SK-N-SH (cell line): Measurements from ENCODE around the gene SEMA3C. TPM values are rescaled to one million over a fixed set of nuclear protein-coding genes. Genes with fewer than 3 reads are reported as not detected.

Experiments
- CTCF ChIA-PET: fragments of 300-600, 350-600 bp; formaldehyde crosslinking; extraction: SDS; loops from one replicate; lab custom pipeline; 2021; lab: Yijun Ruan, JAX
- POLR2A ChIA-PET: fragments of 350-600 bp; sonication (Branson Sonifier 250); formaldehyde crosslinking; extraction: SDS; loops from one replicate; lab custom pipeline; 2020; ENCODE audit warnings: antibody characterized with exemption, inconsistent platforms; lab: Yijun Ruan, JAX
- DNase-seq: peaks from one replicate; pipeline ENCODE4 v3.0.0; 2012
- H2AFZ ChIP-seq: fragments of 200-600 bp; sonication (generic); 2 replicates; pipeline ENCODE4 v1.8.1; 2016; ENCODE audit warnings: antibody characterized with exemption, mild to moderate bottlenecking, low read depth
- H3F3A ChIP-seq: fragments of 200-600 bp; sonication (generic); replicated peaks from 2 replicates; pipeline ENCODE3; 2016; ENCODE audit warnings: antibody characterized with exemption, mild to moderate bottlenecking; ENCODE audit not compliant: insufficient read depth
- H3K27ac ChIP-seq, 2 experiments: fragments of 200-500 bp in 1 of 2; fragments of 200-600 bp in 1 of 2; sonication (Bioruptor generic) in 1 of 2; sonication (generic), shearing (Covaris generic) in 1 of 2; 2 replicates each; pipeline versions ENCODE4 v1.5.1 to v1.6.1; 2014 to 2016; ENCODE audit warnings: low read depth in 2 of 2, inconsistent platforms in 1 of 2, low read length in 1 of 2, mild to moderate bottlenecking in 1 of 2, mixed read lengths in 1 of 2
- H3K27me3 ChIP-seq: fragments of 200-600 bp; sonication (generic), shearing (Covaris generic); 2 replicates; pipeline ENCODE4 v1.6.1; 2016; ENCODE audit warnings: mixed run types; ENCODE audit not compliant: insufficient read depth
- H3K36me3 ChIP-seq, 2 experiments: fragments of 200-500 bp in 1 of 2; fragments of 200-600 bp in 1 of 2; sonication (Bioruptor generic) in 1 of 2; sonication (generic) in 1 of 2; replicated peaks in 1 of 2; 2 replicates each; pipeline versions ENCODE3 to v1.5.1; 2014 to 2016; ENCODE audit warnings: low read length in 1 of 2, mild to moderate bottlenecking in 1 of 2; ENCODE audit not compliant: insufficient read depth in 2 of 2, control insufficient read depth in 1 of 2
- H3K4me1 ChIP-seq, 2 experiments: fragments of 200-500 bp in 1 of 2; fragments of 200-600 bp in 1 of 2; sonication (Bioruptor generic) in 1 of 2; sonication (generic), shearing (Covaris generic) in 1 of 2; 2 replicates each; pipeline versions ENCODE4 v1.5.1 to v1.6.1; 2014 to 2016; ENCODE audit warnings: low read depth in 1 of 2, low read length in 1 of 2, mixed run types in 1 of 2; ENCODE audit not compliant: insufficient read depth in 2 of 2, control insufficient read depth in 1 of 2
- H3K4me2 ChIP-seq: fragments of 200-600 bp; sonication (generic), shearing (Covaris generic); 2 replicates; pipeline ENCODE4 v1.6.1; 2017; ENCODE audit warnings: mixed run types
- H3K4me3 ChIP-seq, 2 experiments: fragments of 200-500 bp in 1 of 2; fragments of 200-600 bp in 1 of 2; sonication (Bioruptor generic) in 1 of 2; sonication (generic), shearing (Covaris generic) in 1 of 2; 2 replicates each; pipeline versions ENCODE4 v1.5.1 to v1.8.1; 2014 to 2016; ENCODE audit warnings: low read depth in 2 of 2, inconsistent platforms in 1 of 2, low read length in 1 of 2, mild to moderate bottlenecking in 1 of 2, mixed read lengths in 1 of 2, moderate library complexity in 1 of 2
- H3K79me2 ChIP-seq: fragments of 200-600 bp; sonication (generic); 2 replicates; pipeline ENCODE4 v1.8.1; 2017; ENCODE audit warnings: mild to moderate bottlenecking; ENCODE audit not compliant: insufficient read depth
- H3K9ac ChIP-seq: fragments of 200-600 bp; sonication (generic); 2 replicates; pipeline ENCODE4 v1.6.1; 2017; ENCODE audit warnings: mixed run types
- H3K9me2 ChIP-seq: fragments of 200-600 bp; sonication (generic); 2 replicates; pipeline ENCODE4 v1.6.1; 2017; ENCODE audit warnings: mixed run types
- H3K9me3 ChIP-seq: fragments of 200-600 bp; sonication (generic); 2 replicates; pipeline ENCODE4 v1.6.1; 2017; ENCODE audit warnings: mixed run types, mild to moderate bottlenecking, moderate library complexity
- H4K20me1 ChIP-seq: fragments of 200-600 bp; sonication (generic); 2 replicates; pipeline ENCODE4 v1.6.1; 2017; ENCODE audit warnings: mild to moderate bottlenecking, mixed run types; ENCODE audit not compliant: insufficient read depth
- CHD2 ChIP-seq: fragments of 150-350 bp; IDR thresholded peaks from 2 replicates; pipeline ENCODE4 v1.6.1; 2018; ENCODE audit warnings: low read length; ENCODE audit not compliant: partially characterized antibody
- CTCF ChIP-seq: fragments of 200-600 bp; sonication (generic); IDR thresholded peaks from 2 replicates; pipeline ENCODE4 v1.6.1; 2017; ENCODE audit warnings: antibody characterized with exemption, mild to moderate bottlenecking, moderate library complexity
- ELF1 ChIP-seq: IDR thresholded peaks from 2 replicates; pipeline ENCODE4 v1.4.0; 2012
- EZH2phosphoT487 ChIP-seq: fragments of 200-600 bp; sonication (generic); IDR thresholded peaks from 2 replicates; pipeline ENCODE4 v1.6.1; 2017; ENCODE audit warnings: low read depth, mixed run types, mild to moderate bottlenecking, antibody characterized with exemption, moderate library complexity, borderline replicate concordance
- FOXM1 ChIP-seq: IDR thresholded peaks from 2 replicates; pipeline ENCODE4 v1.4.0; 2012; ENCODE audit warnings: low read depth, mild to moderate bottlenecking
- GATA2 ChIP-seq: sonication (generic); formaldehyde crosslinking; IDR thresholded peaks from 2 replicates; pipeline ENCODE4 v1.5.0; 2020; ENCODE audit warnings: mild to moderate bottlenecking, missing genetic modification reagents
- IRF3 ChIP-seq: fragments of 150-350 bp; IDR thresholded peaks from 2 replicates; pipeline ENCODE4 v1.6.1; 2016; ENCODE audit warnings: mild to moderate bottlenecking, low read depth, low read length
- MAX ChIP-seq: IDR thresholded peaks from 2 replicates; pipeline ENCODE4 v1.4.0; 2012; ENCODE audit warnings: low read depth
- MEF2A ChIP-seq: IDR thresholded peaks from 2 replicates; pipeline ENCODE4 v1.4.0; 2012; ENCODE audit warnings: low read depth, borderline replicate concordance
- PBX3 ChIP-seq: IDR thresholded peaks from 2 replicates; pipeline ENCODE4; 2012
- RAD21 ChIP-seq: IDR thresholded peaks from 2 replicates; pipeline ENCODE4 v1.6.1; 2012; ENCODE audit warnings: mild to moderate bottlenecking, low read length
- RFX5 ChIP-seq: IDR thresholded peaks from 2 replicates; pipeline ENCODE4 v1.6.1; 2012; ENCODE audit warnings: mild to moderate bottlenecking, improper control_type of control experiment, low read length
- SIN3A ChIP-seq: IDR thresholded peaks from 2 replicates; pipeline ENCODE4 v1.6.1; 2012; ENCODE audit warnings: low read depth, mild to moderate bottlenecking, low read length, moderate library complexity, borderline replicate concordance
- SMC3 ChIP-seq: IDR thresholded peaks from 2 replicates; pipeline ENCODE4 v1.6.1; 2012; ENCODE audit warnings: low read depth, low read length, improper control_type of control experiment
- TEAD4 ChIP-seq: IDR thresholded peaks from 2 replicates; pipeline ENCODE4 v1.4.0; 2012; ENCODE audit warnings: mild to moderate bottlenecking, borderline replicate concordance; ENCODE audit not compliant: insufficient read depth
- WGBS: methylation state at CpG from one replicate; pipeline ENCODE4 v1.1.6; 2017; ENCODE audit warnings: low lambda C conversion rate; 5-methylcytosine and 5-hydroxymethylcytosine counted together
- polyA plus RNA-seq, 3 experiments: library from polyadenylated mRNA; depleted of rRNA; stranded (reverse); fragments of >200 nt; gene quantifications; 2 replicates each; pipeline ENCODE4 v1.2.3, GENCODE V29; 2012

The SEMA3C gene
- polyA plus RNA-seq, 1 of the 3 experiments (the other 2 are of a cell fraction) = 51.1 TPM

GRCh38 chr7:80871228-80871627, 47.6 kb downstream of the SEMA3C start:
- H3K27ac ChIP-seq = no peak overlapping the region
- no peak overlapping the region for H3K9ac ChIP-seq
- WGBS = 74% methylated on average over 2 of the region's 2 CpGs
- ChIA-PET POLR2A (no interaction called here), CTCF (interaction anchor here (0.6 kb wide), 1 partner anchor 597 kb away, joined by 3 read pairs; no protein-coding TSS in a partner anchor)
- H4K20me1 ChIP-seq = no peaks in the 10 kb centered on the region
- no peaks in the 10 kb centered on the region for H3K79me2 ChIP-seq
- no peak overlapping the region for H3K4me2 ChIP-seq
- peaks cover 2 to 3% of the 10 kb centered on the region in 2 experiments for H3K36me3 ChIP-seq
- no peak overlapping the region for H2AFZ ChIP-seq
- TF ChIP-seq GATA2 (CRISPR knock-in tag) = no peak
- no peaks in the 10 kb centered on the region for H3K9me2 ChIP-seq
- H3K4me1 ChIP-seq = peaks cover 2 to 4% of the 10 kb centered on the region in 2 experiments; a peak in 3 of 4 replicates
- no peaks in the 10 kb centered on the region for H3K9me3 ChIP-seq
- no peaks in the 10 kb centered on the region for H3K27me3 ChIP-seq
- H3K4me3 ChIP-seq = no peak overlapping the region
- H3F3A ChIP-seq = peaks cover 6% of the 10 kb centered on the region
- DNase-seq = no peak

- Histone ChIP-seq H3K4me1 (peaks cover 2 to 4% of the 10 kb centered on the region in 2 experiments; a peak in 3 of 4 replicates), H2AFZ (no peak overlapping the region), H3F3A (peaks cover 4% of the 10 kb centered on the region), H3K9ac (no peak overlapping the region), H3K79me2 (no peaks in the 10 kb centered on the region), H3K36me3 (peaks cover 2 to 3% of the 10 kb centered on the region in 2 experiments), H3K9me3 (no peaks in the 10 kb centered on the region), H3K4me2 (no peak overlapping the region), H3K4me3 (no peak overlapping the region), H3K27ac (no peak overlapping the region)
- ChIA-PET CTCF (interaction anchor here (0.6 kb wide), 1 partner anchor 597 kb away, joined by 3 read pairs; no protein-coding TSS in a partner anchor), POLR2A (no interaction called here)
- 89% methylated on average over 4 of the region's 4 CpGs for WGBS
- TF ChIP-seq GATA2 (CRISPR knock-in tag) = no peak
- no peak for TF ChIP-seq RFX5
- TF ChIP-seq MEF2A = no peak
- TF ChIP-seq RAD21 = no peak
- no peak for TF ChIP-seq SMC3
- no peak for TF ChIP-seq TEAD4
- TF ChIP-seq ELF1 = no peak
- TF ChIP-seq CHD2 = no peak
- no peak for TF ChIP-seq EZH2phosphoT487
- no peak for TF ChIP-seq CTCF
- TF ChIP-seq MAX = no peak
- no peak for TF ChIP-seq PBX3
- no peak for TF ChIP-seq SIN3A
- TF ChIP-seq IRF3 = no peak
- no peak for TF ChIP-seq FOXM1
- TF ChIP-seq, all 33 proteins: peak for 0
- no peaks in the 10 kb centered on the region for H4K20me1 ChIP-seq
- no peaks in the 10 kb centered on the region for H3K27me3 ChIP-seq
- H3K9me2 ChIP-seq = no peaks in the 10 kb centered on the region
- DNase-seq = no peak
Measured at GRCh38 chr7:80870813-80871212, 48.0 kb downstream of the SEMA3C start.
